Panc1 (cell line): ENCODE measurements around the gene LINC01488. TPM values are rescaled to one million over a fixed set of nuclear protein-coding genes. Genes with fewer than 3 reads are reported as not detected.

ENCODE experiments used
- ATAC-seq: fragments of 200-7000 bp; cut with Tn5 transposase; 2 replicates; pipeline ENCODE4 v1.9.1; 2020; ENCODE audit warnings: mild to moderate bottlenecking, moderate library complexity
- BruUV-seq: library from RNA; stranded (reverse); fragments of 400-500 nt; replicated peaks from 2 replicates; lab custom pipeline; 2021; lab: Mats Ljungman, UMichigan
- CTCF ChIA-PET: fragments of 300-600 bp; sonication (Branson Sonifier 250); formaldehyde crosslinking; loops from one replicate; lab custom pipeline; 2022; ENCODE audit warnings: antibody characterized with exemption; lab: Charles Lee
- POLR2A ChIA-PET: fragments of 300-600 bp; sonication (Branson Sonifier 250); formaldehyde crosslinking; loops from one replicate; lab custom pipeline; 2022; ENCODE audit warnings: antibody characterized with exemption; lab: Charles Lee
- DNase-seq: peaks from one replicate; pipeline ENCODE4 v3.0.0-alpha.2; 2010; ENCODE audit warnings: low read depth, low spot score
- H3K27ac ChIP-seq: 2 replicates; pipeline ENCODE4 v1.5.1; 2011; ENCODE audit warnings: mild to moderate bottlenecking, low read length, inconsistent platforms
- H3K27me3 ChIP-seq: fragments of 200-500 bp; sonication (Bioruptor generic); 2 replicates; pipeline ENCODE4 v1.6.0; 2014; ENCODE audit warnings: low read length, inconsistent platforms; ENCODE audit not compliant: control insufficient read depth, insufficient read depth
- H3K36me3 ChIP-seq: fragments of 200-500 bp; sonication (Bioruptor generic); 2 replicates; pipeline ENCODE4 v1.5.1; 2014; ENCODE audit warnings: inconsistent platforms, mild to moderate bottlenecking, low read length, moderate library complexity; ENCODE audit not compliant: control insufficient read depth, insufficient read depth
- H3K4me1 ChIP-seq: 2 replicates; pipeline ENCODE4 v1.5.1; 2011; ENCODE audit warnings: inconsistent platforms, mild to moderate bottlenecking, low read length, moderate library complexity; ENCODE audit not compliant: control insufficient read depth, insufficient read depth
- H3K4me3 ChIP-seq, 2 experiments: 2 replicates each; pipeline ENCODE4 v1.5.1; 2011 to 2012; ENCODE audit warnings: low read depth in 2 of 2, low read length in 2 of 2, mild to moderate bottlenecking in 2 of 2, inconsistent platforms in 1 of 2, moderate library complexity in 1 of 2
- H3K9me3 ChIP-seq: fragments of 200-500 bp; sonication (Bioruptor generic); 2 replicates; pipeline ENCODE4 v1.5.1; 2014; ENCODE audit warnings: low read depth, mild to moderate bottlenecking, inconsistent platforms, low read length, moderate library complexity; ENCODE audit not compliant: control insufficient read depth, insufficient read depth
- POLR2AphosphoS5 ChIP-seq: IDR thresholded peaks from 2 replicates; pipeline ENCODE4 v1.6.1; 2012; ENCODE audit warnings: mild to moderate bottlenecking, low read depth, low read length, moderate library complexity
- SIN3A ChIP-seq: IDR thresholded peaks from 2 replicates; pipeline ENCODE4 v1.6.1; 2012; ENCODE audit warnings: low read depth, mild to moderate bottlenecking, low read length, moderate library complexity, borderline replicate concordance; ENCODE audit not compliant: insufficient read depth
- TCF7L2 ChIP-seq: IDR thresholded peaks from 2 replicates; pipeline ENCODE4 v1.6.1; 2011; ENCODE audit warnings: mild to moderate bottlenecking, low read depth, low read length, inconsistent platforms
- in situ Hi-C: cut with HindIII; loops from 2 replicates; pipeline ENCODE4 v1.10.0; 2016; ENCODE audit warnings: low sequenced_read_pairs, low pct_unique_long_range_greater_than_20kb
- intact Hi-C: fragments of 100-400 bp; cut with micrococcal nuclease; formaldehyde crosslinking; loops from one replicate; pipeline ENCODE4 v1.10.0; 2022; ENCODE audit not compliant: unreplicated experiment
- total RNA-seq: library from RNA; stranded (reverse); gene quantifications from one replicate; pipeline ENCODE4 v1.2.1, GENCODE V29; 2021; ENCODE audit not compliant: unreplicated experiment
- TF ChIP-seq, protein P1 (sequence below), 2 experiments: IDR thresholded peaks; 2 replicates each; pipeline ENCODE4 v1.6.1; 2011 to 2012; ENCODE audit warnings: low read depth in 2 of 2, control low read depth in 1 of 2, low read length in 1 of 2, mild to moderate bottlenecking in 1 of 2, moderate library complexity in 1 of 2; ENCODE audit not compliant: insufficient read depth in 1 of 2
- TF ChIP-seq, protein P2 (sequence below): fragments of 450-650 bp; IDR thresholded peaks from 2 replicates; pipeline ENCODE4 v1.5.1; 2017; ENCODE audit warnings: mild to moderate bottlenecking

Gene LINC01488
- total RNA-seq, 1 experiment from 2014 or later, result not detected

DNA sequence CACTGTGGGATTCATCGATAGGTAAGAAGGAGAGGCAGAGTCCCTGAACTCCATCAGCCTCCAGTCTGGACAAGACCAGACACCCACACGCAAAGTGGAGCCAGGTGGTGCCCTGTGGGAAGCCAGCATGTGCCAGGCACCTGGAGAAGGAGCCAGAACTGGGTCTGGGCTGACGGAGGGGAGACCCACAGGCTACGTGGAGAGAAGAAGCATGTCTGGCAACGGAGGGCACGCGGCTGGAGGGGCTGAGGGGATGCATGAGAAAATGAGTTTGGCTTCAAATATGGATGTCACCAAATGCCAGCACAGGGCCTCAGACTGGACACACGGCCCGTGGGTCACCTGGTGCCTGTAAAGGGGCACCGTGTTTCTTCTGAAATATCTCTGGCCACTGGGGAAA, 55.7 kb downstream of the LINC01488 start:
- no peak for ATAC-seq
- no peak for DNase-seq
- in situ Hi-C loops, result no loop called here
- Histone ChIP-seq H3K4me3 (no peak overlapping the region), H3K4me1 (peaks cover 5% of the 10 kb centered on the region; the same call in 1 of the 2 replicates), H3K27ac (no peak overlapping the region), H3K27me3 (no peaks in the 10 kb centered on the region), H3K9me3 (no peaks in the 10 kb centered on the region), H3K36me3 (no peaks in the 10 kb centered on the region)
- intact Hi-C loops, result no loop called here
- no TSS peak for BruUV-seq
- ChIA-PET CTCF (no interaction called here), POLR2A (no interaction called here)
- no peak for TF ChIP-seq POLR2AphosphoS5
- TF ChIP-seq, protein P1, sequence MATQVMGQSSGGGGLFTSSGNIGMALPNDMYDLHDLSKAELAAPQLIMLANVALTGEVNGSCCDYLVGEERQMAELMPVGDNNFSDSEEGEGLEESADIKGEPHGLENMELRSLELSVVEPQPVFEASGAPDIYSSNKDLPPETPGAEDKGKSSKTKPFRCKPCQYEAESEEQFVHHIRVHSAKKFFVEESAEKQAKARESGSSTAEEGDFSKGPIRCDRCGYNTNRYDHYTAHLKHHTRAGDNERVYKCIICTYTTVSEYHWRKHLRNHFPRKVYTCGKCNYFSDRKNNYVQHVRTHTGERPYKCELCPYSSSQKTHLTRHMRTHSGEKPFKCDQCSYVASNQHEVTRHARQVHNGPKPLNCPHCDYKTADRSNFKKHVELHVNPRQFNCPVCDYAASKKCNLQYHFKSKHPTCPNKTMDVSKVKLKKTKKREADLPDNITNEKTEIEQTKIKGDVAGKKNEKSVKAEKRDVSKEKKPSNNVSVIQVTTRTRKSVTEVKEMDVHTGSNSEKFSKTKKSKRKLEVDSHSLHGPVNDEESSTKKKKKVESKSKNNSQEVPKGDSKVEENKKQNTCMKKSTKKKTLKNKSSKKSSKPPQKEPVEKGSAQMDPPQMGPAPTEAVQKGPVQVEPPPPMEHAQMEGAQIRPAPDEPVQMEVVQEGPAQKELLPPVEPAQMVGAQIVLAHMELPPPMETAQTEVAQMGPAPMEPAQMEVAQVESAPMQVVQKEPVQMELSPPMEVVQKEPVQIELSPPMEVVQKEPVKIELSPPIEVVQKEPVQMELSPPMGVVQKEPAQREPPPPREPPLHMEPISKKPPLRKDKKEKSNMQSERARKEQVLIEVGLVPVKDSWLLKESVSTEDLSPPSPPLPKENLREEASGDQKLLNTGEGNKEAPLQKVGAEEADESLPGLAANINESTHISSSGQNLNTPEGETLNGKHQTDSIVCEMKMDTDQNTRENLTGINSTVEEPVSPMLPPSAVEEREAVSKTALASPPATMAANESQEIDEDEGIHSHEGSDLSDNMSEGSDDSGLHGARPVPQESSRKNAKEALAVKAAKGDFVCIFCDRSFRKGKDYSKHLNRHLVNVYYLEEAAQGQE (IDR thresholded peaks at IDR 0.05; ENCODE audit: insufficient read depth in 1 of 2, low read depth in 2 of 2, low read length in 1 of 2), result no peak
- no peak for TF ChIP-seq TCF7L2
- TF ChIP-seq, protein P2, sequence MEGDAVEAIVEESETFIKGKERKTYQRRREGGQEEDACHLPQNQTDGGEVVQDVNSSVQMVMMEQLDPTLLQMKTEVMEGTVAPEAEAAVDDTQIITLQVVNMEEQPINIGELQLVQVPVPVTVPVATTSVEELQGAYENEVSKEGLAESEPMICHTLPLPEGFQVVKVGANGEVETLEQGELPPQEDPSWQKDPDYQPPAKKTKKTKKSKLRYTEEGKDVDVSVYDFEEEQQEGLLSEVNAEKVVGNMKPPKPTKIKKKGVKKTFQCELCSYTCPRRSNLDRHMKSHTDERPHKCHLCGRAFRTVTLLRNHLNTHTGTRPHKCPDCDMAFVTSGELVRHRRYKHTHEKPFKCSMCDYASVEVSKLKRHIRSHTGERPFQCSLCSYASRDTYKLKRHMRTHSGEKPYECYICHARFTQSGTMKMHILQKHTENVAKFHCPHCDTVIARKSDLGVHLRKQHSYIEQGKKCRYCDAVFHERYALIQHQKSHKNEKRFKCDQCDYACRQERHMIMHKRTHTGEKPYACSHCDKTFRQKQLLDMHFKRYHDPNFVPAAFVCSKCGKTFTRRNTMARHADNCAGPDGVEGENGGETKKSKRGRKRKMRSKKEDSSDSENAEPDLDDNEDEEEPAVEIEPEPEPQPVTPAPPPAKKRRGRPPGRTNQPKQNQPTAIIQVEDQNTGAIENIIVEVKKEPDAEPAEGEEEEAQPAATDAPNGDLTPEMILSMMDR, result no peak
- TF ChIP-seq SIN3A, result no peak

DNA sequence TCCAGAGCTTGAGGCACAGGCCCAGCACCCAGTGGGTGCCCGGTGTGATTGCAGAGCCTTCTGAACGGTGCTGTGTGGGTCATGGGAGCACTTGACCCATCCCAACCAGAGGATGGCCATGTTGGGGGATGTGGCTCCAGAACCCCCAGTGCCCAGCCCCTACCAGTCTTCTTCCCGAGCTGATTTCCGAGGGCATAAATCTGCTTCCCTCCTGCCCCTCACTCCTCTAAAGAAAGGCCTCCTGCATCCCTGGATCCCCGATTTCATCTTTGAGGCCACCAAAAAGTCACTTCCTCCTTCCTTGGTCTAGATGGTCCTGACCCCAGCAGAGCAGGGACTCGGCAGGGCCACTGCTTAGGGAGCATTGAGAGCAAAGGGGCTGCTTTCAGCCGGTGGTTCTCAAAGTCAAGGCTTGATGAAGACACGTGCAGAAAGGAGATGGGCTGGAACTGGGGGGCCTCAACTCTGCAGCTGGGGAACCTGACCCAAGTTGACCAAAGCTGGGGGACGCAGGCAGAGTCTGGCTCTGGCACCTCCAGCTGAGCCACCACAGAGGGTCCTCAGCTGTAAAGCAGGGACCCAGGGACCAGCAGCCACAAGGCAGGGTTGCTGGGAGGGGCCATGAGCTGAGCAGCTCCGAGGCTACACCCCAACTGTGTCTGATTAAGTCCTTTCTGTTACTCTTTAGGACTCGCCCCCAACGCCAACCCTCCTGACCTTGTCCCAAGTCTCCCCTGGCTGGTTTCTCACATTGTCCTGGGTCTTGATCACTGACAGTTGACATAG, 56.6 kb downstream of the LINC01488 start:
- ChIA-PET CTCF (no interaction called here), POLR2A (no interaction called here)
- in situ Hi-C loops, result no loop called here
- no peak overlapping the region for H3K27ac ChIP-seq
- no TSS peak for BruUV-seq
- H3K27me3 ChIP-seq, result no peaks in the 10 kb centered on the region
- no peak overlapping the region for H3K4me3 ChIP-seq
- TF ChIP-seq TCF7L2 (no peak), SIN3A (no peak), POLR2AphosphoS5 (no peak)
- TF ChIP-seq, protein P2, result no peak
- TF ChIP-seq, protein P1 (IDR thresholded peaks at IDR 0.05; ENCODE audit: insufficient read depth in 1 of 2, low read depth in 2 of 2, low read length in 1 of 2), result no peak
- no peaks in the 10 kb centered on the region for H3K36me3 ChIP-seq
- peaks cover 5% of the 10 kb centered on the region; the same call in 1 of the 2 replicates for H3K4me1 ChIP-seq
- intact Hi-C loops, result no loop called here
- no peaks in the 10 kb centered on the region for H3K9me3 ChIP-seq
- DNase-seq (no peak), ATAC-seq (no peak)
